ENCODE measurements around the gene ZMIZ2.

ZMIZ2 gene

DNA sequence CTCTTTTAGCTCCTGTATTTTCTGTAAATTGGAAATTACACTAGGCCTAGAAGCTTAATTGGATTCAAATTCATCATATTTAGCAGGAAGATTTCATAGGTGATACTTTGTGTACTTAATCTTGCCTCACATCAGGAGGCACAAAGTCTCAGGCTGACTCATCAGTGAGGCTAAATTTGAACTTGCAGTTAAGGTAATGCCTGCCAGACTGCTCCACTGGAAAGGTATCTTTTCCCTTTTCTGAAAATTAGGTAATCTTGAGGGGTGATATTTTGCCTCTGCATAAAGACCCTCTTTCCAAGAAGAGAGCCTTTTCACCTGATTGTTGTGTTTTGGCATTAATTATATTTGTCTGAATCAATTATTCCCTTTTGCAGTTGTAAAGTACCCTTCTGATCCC lies 62.4 kb downstream of the ZMIZ2 start:
- DNase-seq = no peak

DNA sequence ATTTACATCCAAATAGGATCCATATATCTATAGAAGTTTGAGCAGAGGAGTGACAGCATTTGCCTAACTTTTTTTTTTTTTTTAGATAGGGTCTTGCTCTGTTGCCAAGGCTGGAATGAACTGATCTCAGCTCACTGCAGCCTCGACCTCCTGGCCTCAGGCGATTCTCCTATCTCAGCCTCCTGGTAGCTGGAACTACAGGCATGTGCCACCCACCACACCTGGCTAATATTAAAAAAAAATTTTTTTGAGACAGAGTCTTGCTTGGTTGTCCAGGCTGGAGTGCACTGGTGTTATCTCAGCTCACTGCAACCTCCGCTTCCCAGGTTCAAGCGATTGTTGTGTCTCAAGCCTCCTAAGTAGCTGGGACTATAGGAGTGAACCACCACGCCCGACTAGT lies 62.9 kb downstream of the ZMIZ2 start:
- DNase-seq = no peak

DNA sequence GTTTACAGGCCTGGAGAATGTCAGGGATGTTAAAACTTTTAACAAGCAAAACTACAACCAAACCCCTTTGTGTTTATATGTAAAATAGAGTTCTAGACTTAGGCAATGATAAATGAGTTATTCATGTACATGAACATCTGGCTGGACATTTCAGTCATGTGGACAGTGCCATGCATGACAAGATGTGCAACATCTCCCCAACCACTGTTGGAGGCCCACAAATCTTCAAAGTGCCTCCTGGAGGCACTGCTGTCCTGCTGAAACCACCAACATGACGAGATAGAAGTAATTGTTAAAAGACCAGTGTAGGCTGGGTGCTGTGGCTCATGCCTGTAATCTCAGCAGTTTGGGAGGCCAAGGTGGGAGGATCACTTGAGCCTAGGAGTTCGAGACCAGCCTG lies 66.3 kb downstream of the ZMIZ2 start:
- no peak for DNase-seq

DNA sequence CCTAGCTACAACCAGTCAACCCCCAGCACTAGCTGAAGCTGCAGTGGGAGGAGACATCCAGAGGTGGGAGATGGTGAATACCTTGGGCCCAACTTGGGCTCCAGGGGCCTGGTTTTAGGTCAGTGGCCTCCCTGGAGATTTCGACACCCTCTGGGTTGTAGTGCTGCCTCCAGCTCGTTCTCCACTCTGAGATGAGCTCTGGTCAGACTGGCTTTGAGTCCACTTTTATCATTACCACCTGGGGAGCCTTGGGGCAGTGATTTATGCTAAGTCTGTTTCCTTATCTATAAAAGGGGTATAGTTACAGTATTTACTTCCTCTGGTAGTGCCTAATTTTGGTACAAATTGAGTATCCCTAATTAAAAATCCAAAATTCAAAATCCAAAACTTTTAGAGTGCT lies 70.6 kb downstream of the ZMIZ2 start:
- DNase-seq = no peak

All from cerebellar nuclear complex (tissue), 1 donor.